Epidermal melanocyte (primary cell): ENCODE data around the gene XDH.

ENCODE experiments used
- DNase-seq: peaks from one replicate; pipeline ENCODE4 v3.0.0; 2011; ENCODE audit warnings: low spot score; ENCODE audit not compliant: insufficient read length

The XDH gene

GRCh38 chr2:31404302-31404701 lies 10.2 kb downstream of the XDH start:
- no peak for DNase-seq

- no peak for DNase-seq
Measured at GRCh38 chr2:31402388-31402787, 12.2 kb downstream of the XDH start.

GRCh38 chr2:31401580-31401979 lies 13.0 kb downstream of the XDH start:
- DNase-seq: peak; percentile 25

- DNase-seq: no peak
Measured at GRCh38 chr2:31398881-31399280, 15.7 kb downstream of the XDH start.

- DNase-seq: no peak
Measured at GRCh38 chr2:31397094-31397493, 17.4 kb downstream of the XDH start.

GRCh38 chr2:31390324-31390723 lies 24.2 kb downstream of the XDH start:
- no peak for DNase-seq

GRCh38 chr2:31388736-31389135 lies 25.8 kb downstream of the XDH start:
- no peak for DNase-seq

GRCh38 chr2:31387850-31388249 lies 26.7 kb downstream of the XDH start:
- no peak for DNase-seq

- no peak for DNase-seq
Measured at GRCh38 chr2:31386648-31387047, 27.9 kb downstream of the XDH start.

GRCh38 chr2:31386172-31386571 lies 28.4 kb downstream of the XDH start:
- no peak for DNase-seq

GRCh38 chr2:31384771-31385276 lies 29.7 kb downstream of the XDH start:
- DNase-seq: peak; percentile 32

GRCh38 chr2:31384351-31384750 lies 30.2 kb downstream of the XDH start:
- DNase-seq: peak; percentile 29

GRCh38 chr2:31383471-31384153 lies 30.9 kb downstream of the XDH start:
- DNase-seq: no peak

- DNase-seq: no peak
Measured at GRCh38 chr2:31382452-31383120, 32.0 kb downstream of the XDH start.

- DNase-seq: no peak
Measured at GRCh38 chr2:31381601-31382000, 32.9 kb downstream of the XDH start.

GRCh38 chr2:31380243-31380642 lies 34.3 kb downstream of the XDH start:
- no peak for DNase-seq

- no peak for DNase-seq
Measured at GRCh38 chr2:31379747-31380146, 34.8 kb downstream of the XDH start.

- no peak for DNase-seq
Measured at GRCh38 chr2:31378791-31379501, 35.6 kb downstream of the XDH start.

GRCh38 chr2:31378389-31378788 lies 36.2 kb downstream of the XDH start:
- no peak for DNase-seq

GRCh38 chr2:31373127-31373526 lies 41.4 kb downstream of the XDH start:
- DNase-seq: no peak

- DNase-seq: no peak
Measured at GRCh38 chr2:31372097-31372496, 42.4 kb downstream of the XDH start.

GRCh38 chr2:31371691-31372090 lies 42.9 kb downstream of the XDH start:
- DNase-seq: no peak
